A172 (cell line): ENCODE measurements around the gene BPIFA1. TPM values are rescaled to one million over a fixed set of nuclear protein-coding genes. Genes with fewer than 3 reads are reported as not detected.
A peak's percentile ranks its signal among the peaks of the same experiment; 100 is the strongest.

Experiments
- DNase-seq: peaks from one replicate; pipeline ENCODE4 v3.0.0-alpha.2; 2015; ENCODE audit warnings: low spot score
- total RNA-seq: library from RNA; depleted of rRNA; stranded (reverse); fragments of >200 nt; shearing (Covaris generic); gene quantifications from 2 replicates; pipeline ENCODE4 v1.2.3, GENCODE V29; 2014; rRNA removed

Gene BPIFA1
- total RNA-seq, 1 experiment from 2014 or later = not detected

DNA sequence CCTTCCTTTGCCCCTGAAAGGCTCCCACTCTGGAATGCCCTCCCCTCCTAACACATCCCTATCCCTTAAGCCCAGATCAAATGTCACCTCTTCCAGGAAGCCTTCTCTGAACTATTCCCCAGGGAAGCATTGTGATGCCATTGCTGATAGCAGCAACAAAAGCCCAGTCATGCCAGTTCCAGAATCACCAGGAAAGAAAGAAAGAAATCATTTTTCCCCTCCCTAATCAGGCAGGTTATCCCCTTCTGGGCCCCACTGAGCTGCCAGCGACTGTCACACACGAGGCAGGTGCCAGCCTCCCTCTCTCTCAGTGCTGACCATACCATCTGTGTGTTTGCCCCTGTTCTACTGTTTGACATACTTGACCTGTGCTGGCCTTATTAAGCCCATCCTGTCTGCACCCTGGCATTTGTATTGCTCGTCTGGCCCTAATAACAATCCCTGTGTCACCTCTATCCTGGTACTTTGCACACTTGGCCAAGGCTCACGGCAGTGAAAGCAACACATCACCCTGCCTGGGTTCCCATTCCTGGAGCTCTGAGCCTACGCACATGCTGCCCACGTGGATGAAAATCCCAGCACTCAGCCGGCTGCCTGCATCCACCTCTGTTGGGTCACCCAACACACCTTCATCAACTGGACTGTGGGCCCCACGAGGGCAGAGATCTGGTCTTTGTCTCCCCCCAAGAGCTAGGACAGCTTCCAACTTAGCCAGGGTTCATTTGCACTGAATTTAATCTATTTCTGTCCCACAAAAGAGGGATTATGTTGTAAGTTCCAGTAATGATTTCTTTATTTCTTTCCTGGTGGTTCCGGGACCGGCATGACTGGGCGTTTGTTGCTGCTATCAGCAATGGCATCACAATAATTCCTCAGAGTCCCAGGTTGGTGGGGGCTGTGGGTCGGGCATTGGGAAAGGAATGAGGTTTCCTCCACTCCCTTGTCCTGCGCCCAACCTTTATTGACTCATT lies 42.0 kb downstream of the BPIFA1 start:
- DNase-seq = no peak

GRCh38 chr20:33278700-33279099 lies 42.9 kb downstream of the BPIFA1 start:
- DNase-seq = no peak

DNA sequence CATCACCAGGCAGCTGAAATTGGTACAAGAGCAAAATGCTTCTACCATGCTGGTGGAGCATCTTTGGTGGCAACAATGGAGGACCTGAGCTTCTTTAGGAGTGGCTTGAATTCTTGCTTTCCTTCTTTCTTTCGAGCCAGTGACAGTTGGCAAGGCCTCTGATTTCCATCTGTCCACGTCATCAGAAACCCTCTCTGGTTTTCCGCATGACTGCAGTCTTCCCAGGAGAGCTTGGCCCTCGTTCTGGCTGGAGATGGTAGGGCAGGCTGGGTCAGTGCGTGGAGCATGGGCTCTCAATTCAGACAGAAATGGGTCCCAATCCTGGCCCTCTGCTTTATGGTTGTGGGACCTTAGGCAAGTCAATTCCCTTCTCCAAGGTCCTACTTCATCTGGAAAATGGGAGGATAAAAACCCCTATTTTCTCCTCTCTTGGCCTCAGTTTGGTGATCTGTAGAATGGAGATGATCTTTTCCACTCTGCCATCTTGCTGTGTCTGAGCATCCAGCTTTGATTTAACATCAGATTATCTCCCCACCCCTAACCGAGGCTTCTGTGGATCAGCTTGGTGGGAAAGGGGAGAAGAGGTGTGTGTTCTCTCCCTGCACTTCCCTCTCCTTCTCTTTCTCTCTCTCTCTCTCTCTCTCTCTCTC lies 43.6 kb downstream of the BPIFA1 start:
- no peak for DNase-seq

DNA sequence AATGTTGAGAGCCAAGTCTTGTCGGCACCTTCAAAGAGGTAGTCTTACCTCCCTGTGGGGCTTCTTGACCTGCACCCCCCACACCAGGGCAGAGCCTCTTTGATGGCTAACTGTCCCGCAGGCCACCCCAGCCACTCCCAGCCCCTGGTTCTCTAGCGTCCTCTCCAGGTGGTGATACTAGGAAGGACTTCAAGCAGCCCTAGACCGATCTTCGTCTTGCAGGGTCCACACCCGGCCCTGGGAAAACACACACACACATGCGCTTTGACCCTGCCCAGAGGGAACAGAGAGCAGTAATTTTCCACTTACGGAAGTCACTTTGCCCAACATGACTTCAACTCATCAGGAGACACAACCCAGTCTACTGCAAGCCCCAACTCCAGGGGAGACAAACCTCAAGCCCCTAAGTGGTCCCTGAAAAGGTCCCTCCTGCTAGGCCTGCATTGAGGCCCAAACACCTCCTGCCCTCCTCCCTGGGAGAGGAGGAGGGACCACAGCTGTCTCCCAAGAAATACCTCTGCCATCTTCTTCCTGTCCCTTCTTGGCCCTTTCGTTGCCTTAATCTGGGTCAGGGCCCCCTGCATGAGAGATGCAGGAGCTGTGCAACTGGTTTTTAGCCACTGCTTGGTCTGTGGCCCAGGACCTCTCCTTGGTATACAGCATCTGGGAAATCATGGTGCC lies 44.3 kb downstream of the BPIFA1 start:
- DNase-seq = no peak

DNA sequence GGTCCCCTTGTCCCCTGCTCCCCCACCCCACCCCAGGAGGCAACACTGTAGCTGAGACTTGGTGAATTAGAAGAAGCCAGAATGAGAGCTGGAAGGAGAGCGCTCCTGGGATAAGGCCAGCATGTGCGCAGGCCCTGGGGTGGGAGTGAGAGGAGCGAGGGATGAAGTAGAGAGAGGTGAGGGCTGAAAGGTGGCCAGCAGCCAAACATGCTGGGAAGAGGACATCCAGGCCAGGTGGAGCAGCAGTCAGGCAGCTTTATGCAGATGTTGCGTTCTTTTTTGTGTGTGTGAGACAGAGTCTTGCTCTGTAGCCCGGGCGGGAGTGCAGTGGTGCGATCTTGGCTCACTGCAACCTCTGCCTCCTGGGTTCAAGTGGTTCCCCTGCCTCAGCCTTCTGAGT lies 45.0 kb downstream of the BPIFA1 start:
- no peak for DNase-seq

GRCh38 chr20:33281550-33282146 lies 45.9 kb downstream of the BPIFA1 start:
- no peak for DNase-seq

DNA sequence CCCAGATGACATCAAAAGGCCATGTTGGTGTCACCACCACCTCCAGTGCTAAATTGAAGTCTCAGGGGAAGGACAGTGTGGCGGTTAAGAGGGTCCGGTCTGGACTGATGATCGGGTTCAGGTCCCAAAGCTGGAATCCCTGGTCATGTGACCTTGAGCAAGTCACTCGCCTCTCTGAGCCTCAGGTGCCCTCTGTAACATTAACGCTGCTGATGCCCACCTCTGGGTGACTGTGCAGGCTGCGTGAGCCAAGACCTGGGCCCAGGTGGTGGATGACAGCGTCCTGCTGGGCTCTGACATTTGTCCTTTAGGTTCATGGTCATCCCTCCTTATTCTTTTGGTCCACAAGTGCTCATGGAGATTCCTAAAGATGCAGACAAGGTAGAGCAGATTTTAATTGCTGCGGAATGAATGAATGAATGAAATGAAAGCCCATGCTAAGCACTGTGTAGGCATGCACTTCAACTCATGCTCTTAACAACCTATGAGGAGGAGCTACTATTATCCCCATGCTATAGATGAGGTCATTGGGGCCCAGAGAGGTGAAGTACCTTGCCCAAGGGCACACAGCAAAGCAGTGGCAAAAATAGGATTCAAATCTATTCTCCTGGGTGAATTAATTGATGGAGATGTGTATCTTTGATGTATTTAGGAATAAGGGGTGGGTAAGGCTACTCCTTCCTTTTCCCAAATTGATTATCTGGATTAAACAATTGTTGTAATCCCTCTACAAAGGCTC lies 46.6 kb downstream of the BPIFA1 start:
- no peak for DNase-seq

DNA sequence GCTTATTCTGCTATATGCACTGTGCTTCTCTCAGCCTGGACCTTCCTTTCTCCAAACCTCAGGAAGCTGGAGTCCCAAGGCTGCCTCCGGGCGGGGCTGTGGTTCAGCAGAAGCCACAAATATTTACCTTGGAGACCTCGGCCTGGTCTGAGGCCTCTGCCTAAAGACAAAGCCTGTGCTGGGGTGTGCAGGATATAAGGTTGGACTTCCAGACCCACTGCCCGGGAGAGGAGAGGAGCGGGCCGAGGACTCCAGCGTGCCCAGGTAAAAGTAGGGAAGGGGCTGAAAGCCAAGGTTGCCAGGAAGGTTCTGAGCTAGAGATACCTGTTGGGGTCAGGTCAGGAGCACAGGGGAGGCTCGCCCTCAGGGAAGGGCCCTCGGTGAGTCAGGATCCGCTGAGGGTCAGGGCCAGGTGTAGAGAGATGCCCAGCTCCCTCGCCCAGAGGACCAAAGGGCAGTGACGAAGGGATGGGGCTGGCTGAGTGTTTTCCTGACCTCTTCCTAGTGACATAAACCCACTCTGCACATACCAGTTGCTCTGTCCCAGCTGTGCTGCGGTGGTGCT lies 47.3 kb downstream of the BPIFA1 start, which contains the start of gene BPIFB1:
TSS of gene BPIFB1 (plus strand) at position 224 of the 565 bp plus-strand sequence. CDS start 2,860 bp downstream, outside the sequence.
- no peak for DNase-seq

DNA sequence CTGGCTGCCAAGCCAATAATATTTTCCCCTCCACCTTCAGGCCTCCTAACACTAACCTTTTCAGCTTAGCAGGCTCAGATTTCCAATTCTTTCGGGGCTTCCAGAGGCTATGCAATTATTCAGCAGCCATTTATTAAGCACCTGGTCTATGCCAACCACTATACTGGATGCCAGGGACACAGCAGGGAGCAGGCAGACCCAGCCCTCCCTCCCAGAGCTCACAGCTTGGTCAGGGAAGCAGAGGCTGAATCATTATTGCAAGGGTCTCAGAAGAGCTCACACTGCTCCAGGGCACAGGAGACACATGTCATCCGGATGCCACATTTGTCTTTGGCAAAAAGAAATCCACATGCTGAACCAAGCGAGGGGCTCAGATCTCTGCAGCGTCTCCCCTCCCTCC lies 48.5 kb downstream of the BPIFA1 start:
- DNase-seq = no peak

DNA sequence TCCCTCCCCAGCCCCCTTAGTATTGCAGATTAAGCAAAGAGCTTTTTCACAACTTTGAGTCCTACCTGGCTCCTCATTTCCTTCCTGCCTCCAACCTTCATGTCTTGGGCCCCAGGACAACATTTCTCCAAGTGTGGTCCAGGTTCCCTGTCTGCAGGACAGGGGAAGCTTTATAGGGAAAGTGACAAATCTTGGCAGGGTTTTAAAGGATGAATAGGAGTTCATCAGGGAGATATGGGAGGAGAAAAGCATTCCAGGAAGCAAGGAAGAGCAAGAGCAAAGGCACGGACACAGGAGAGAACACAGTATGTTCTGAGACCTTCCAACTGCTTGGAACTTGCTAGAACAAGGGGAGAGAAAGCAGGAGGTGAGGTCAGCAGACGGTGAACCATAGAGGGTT lies 49.1 kb downstream of the BPIFA1 start:
- DNase-seq = no peak

DNA sequence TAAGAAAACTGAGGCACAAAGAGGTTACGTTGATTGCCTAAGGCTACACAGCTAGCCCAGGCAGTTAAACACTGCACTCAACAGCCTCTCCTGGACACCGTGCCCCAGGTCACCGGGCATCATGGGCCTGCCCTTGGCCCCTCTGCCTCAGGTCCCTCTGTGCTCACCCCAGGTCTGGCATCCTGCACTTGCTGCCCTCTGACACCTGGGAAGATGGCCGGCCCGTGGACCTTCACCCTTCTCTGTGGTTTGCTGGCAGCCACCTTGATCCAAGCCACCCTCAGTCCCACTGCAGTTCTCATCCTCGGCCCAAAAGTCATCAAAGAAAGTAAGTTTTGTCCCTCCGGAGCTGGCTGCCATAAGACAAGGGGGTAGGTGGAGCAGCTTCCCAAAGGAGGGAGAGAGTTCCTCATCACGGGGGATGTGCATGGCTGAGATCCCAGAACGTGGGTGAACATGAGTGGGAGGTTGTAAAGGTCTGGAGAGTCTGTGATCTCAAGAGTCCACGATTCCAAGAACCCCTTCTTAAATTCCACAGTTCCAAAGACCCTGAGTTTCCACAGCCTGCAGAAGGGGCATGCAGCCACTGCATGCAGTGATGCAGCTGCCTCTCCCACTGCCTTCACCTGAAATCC lies 50.2 kb downstream of the BPIFA1 start:
- no peak for DNase-seq

GRCh38 chr20:33287884-33288283 lies 52.1 kb downstream of the BPIFA1 start:
- no peak for DNase-seq

DNA sequence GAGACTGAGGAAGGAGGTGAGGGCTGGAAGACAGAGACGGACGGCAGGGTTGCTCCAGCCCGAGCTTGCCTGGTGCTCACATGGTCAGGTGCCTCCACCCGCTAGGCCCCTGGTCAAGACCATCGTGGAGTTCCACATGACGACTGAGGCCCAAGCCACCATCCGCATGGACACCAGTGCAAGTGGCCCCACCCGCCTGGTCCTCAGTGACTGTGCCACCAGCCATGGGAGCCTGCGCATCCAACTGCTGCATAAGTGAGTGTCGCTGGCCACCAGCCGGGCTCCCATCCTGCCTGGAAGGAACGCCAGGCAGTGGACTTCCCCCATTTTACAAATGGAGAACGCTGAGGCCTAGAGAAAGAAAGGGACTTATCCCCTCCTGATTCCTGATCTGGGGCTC lies 55.1 kb downstream of the BPIFA1 start:
- no peak for DNase-seq

DNA sequence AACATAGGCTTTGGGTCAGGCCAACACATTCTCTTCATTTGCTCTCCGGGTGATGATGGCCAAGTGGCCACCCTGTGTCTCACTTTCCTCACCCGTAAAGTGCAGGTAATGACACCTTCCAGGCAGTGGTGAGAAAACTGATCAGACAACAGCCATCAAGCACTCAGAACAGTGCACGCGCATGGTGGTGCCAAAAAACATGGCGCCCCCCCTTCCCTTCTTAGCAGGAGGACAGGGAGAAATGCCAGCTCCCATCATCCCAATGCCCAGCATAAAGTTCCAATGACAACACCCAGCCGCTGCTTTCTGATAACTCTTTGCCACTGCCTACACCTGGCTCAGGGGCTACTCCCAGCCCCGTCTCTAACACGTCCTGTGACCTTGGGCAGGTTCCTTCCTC lies 55.6 kb downstream of the BPIFA1 start:
- DNase-seq = no peak

DNA sequence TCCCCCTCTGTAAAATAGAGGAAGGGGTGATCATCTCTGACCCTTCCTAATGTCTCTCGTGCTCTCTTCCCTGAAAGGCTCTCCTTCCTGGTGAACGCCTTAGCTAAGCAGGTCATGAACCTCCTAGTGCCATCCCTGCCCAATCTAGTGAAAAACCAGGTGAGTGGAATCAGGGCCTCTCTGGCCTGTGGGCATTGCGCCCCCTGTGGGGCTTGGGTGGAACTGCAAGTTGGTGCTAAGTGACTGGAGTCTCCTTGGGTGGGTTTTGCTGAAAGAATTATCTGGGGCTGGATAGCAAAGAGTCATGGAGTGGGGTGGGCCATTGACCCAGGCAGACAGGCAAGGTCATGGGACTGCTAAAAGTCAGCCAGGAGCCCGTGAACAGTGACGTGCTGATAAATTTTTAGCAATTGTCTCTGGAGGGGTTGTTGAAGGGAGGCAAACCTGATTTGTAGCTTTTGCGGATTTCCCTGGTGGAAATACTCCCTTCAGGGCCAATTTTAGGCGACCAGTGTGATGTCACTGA lies 56.1 kb downstream of the BPIFA1 start:
- DNase-seq = peak; percentile 35

Other genes with a start within 250 kb of the BPIFA1 start
- gene SUN5, start 231.6 kb upstream of the BPIFA1 start, total RNA-seq = not detected in 2 replicates
- gene BPIFB2, start 228.3 kb upstream of the BPIFA1 start, total RNA-seq = not detected in 2 replicates
- not detected in 2 replicates for gene BPIFB6, start 204.3 kb upstream of the BPIFA1 start, total RNA-seq
- not detected in 2 replicates for gene BPIFB3, start 182.1 kb upstream of the BPIFA1 start, total RNA-seq
- gene BPIFB4, start 156.4 kb upstream of the BPIFA1 start, total RNA-seq = not detected in 2 replicates
- not detected in 2 replicates for gene BPIFA2, start 67.8 kb upstream of the BPIFA1 start, total RNA-seq
- not detected in 2 replicates for gene BPIFA3, start 18.6 kb upstream of the BPIFA1 start, total RNA-seq
- not detected in 2 replicates for gene BPIFB1, start 47.2 kb downstream of the BPIFA1 start, total RNA-seq
- 54.3 and 94.3 TPM in 2 replicates for gene CDK5RAP1, start 165.5 kb downstream of the BPIFA1 start, total RNA-seq
- 60.7 and 70.7 TPM in 2 replicates for gene SNTA1, start 207.8 kb downstream of the BPIFA1 start, total RNA-seq